Caco-2 (cell line): Measurements from ENCODE around the gene P2RY2. TPM values are rescaled to one million over a fixed set of nuclear protein-coding genes. Genes with fewer than 3 reads are reported as not detected.

Source experiments
- BruUV-seq: library from RNA; stranded (reverse); fragments of 400-500 nt; replicated peaks from 2 replicates; lab custom pipeline; 2021; lab: Mats Ljungman, UMichigan
- CTCF ChIA-PET: fragments of 300-600 bp; sonication (Branson Sonifier 250); formaldehyde crosslinking; loops from one replicate; lab custom pipeline; 2022; ENCODE audit warnings: antibody characterized with exemption; lab: Charles Lee
- POLR2A ChIA-PET: fragments of 300-600 bp; sonication (Branson Sonifier 250); formaldehyde crosslinking; loops from one replicate; lab custom pipeline; 2022; ENCODE audit warnings: antibody characterized with exemption; lab: Charles Lee
- DNase-seq, 2 experiments: peaks; one replicate each; pipeline versions ENCODE4 v3.0.0 to v3.0.0-alpha.2; 2020 to 2022
- H3K27me3 ChIP-seq: replicated peaks from 2 replicates; pipeline ENCODE4 v1.6.0; 2011; ENCODE audit warnings: low read length; ENCODE audit not compliant: control insufficient read depth, insufficient read depth
- H3K36me3 ChIP-seq: 2 replicates; pipeline ENCODE4 v1.5.1; 2011; ENCODE audit warnings: low read length; ENCODE audit not compliant: control insufficient read depth, insufficient read depth
- H3K4me1 ChIP-seq: fragments of 250-450 bp; sonication (Bioruptor Pico); 2 replicates; pipeline ENCODE4 v1.5.1; 2020; ENCODE audit warnings: mild to moderate bottlenecking
- H3K4me3 ChIP-seq: 2 replicates; pipeline ENCODE4 v1.5.1; 2011; ENCODE audit warnings: low read depth, mild to moderate bottlenecking, control low read depth, low read length
- H3K9me3 ChIP-seq: fragments of 250-450 bp; sonication (Bioruptor Pico); 2 replicates; pipeline ENCODE4 v1.5.1; 2020; ENCODE audit warnings: mild to moderate bottlenecking, moderate library complexity
- H3K27ac Mint-ChIP-seq: one replicate; pipeline ENCODE4 v1.8.0; 2022; ENCODE audit warnings: mixed read lengths; ENCODE audit not compliant: unreplicated experiment
- H3K27me3 Mint-ChIP-seq: one replicate; pipeline ENCODE4 v1.8.0; 2022; ENCODE audit warnings: mixed read lengths; ENCODE audit not compliant: insufficient read depth, unreplicated experiment
- H3K36me3 Mint-ChIP-seq: one replicate; pipeline ENCODE4 v1.8.0; 2022; ENCODE audit warnings: mild to moderate bottlenecking, mixed read lengths; ENCODE audit not compliant: insufficient read depth, unreplicated experiment
- H3K4me1 Mint-ChIP-seq: one replicate; pipeline ENCODE4 v1.8.0; 2022; ENCODE audit warnings: low read depth, mixed read lengths; ENCODE audit not compliant: unreplicated experiment
- H3K4me3 Mint-ChIP-seq: one replicate; pipeline ENCODE4 v1.8.0; 2022; ENCODE audit warnings: mild to moderate bottlenecking, moderate library complexity, mixed read lengths; ENCODE audit not compliant: unreplicated experiment
- H3K9me3 Mint-ChIP-seq: one replicate; pipeline ENCODE4 v1.8.0; 2022; ENCODE audit warnings: mixed read lengths; ENCODE audit not compliant: unreplicated experiment
- CTCF ChIP-seq, 2 experiments: fragments of 200-600 bp in 1 of 2; IDR thresholded peaks; 1 replicate in 1 of 2; 2 replicates in 1 of 2; pipeline versions ENCODE4 v1.5.1 to v1.8.0; 2011 to 2022; ENCODE audit warnings: antibody characterized with exemption in 1 of 2, control low read depth in 1 of 2, inconsistent platforms in 1 of 2, low read depth in 1 of 2, low read length in 1 of 2, mild to moderate bottlenecking in 1 of 2, moderate library complexity in 1 of 2; ENCODE audit not compliant: insufficient read depth in 1 of 2, severe bottlenecking in 1 of 2, unreplicated experiment in 1 of 2
- intact Hi-C: fragments of 100-400 bp; cut with micrococcal nuclease; formaldehyde crosslinking; loops from one replicate; pipeline ENCODE4 v1.10.0; 2022; ENCODE audit not compliant: unreplicated experiment
- total RNA-seq: library from RNA; stranded (reverse); gene quantifications from 2 replicates; pipeline ENCODE4 v1.2.3, GENCODE V29; 2022

P2RY2 gene
- total RNA-seq, 1 experiment from 2014 or later = 10.4 TPM

DNA sequence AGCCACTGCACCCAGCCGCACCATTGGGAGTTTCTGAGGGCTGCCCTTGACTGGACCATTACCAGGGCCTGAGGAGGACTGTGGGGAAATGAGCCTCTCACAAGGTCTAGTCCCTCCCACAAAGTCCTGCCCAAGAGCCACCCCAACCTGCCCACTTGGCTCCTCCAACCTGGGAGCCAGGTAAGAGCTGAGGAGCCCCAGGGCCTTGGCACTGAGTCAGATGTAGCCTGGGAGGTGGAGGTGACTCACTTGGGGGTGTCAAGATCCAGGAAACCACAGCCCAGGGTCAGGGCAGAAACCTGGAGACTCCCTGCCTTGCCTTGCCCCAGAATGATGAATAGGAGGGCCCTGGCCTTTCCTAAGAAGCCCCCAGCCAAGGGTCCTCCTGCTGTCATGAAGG, 25.8 kb upstream of the P2RY2 start:
- H3K27ac Mint-ChIP-seq = no peak overlapping the region
- no peaks in the 10 kb centered on the region for H3K9me3 ChIP-seq
- H3K36me3 Mint-ChIP-seq = no peaks in the 10 kb centered on the region
- H3K4me3 ChIP-seq = no peak overlapping the region
- no peaks in the 10 kb centered on the region for H3K36me3 ChIP-seq
- H3K27me3 ChIP-seq = no peaks in the 10 kb centered on the region
- H3K4me1 ChIP-seq = peaks cover 63% of the 10 kb centered on the region
- peaks cover 57% of the 10 kb centered on the region for H3K4me1 Mint-ChIP-seq
- no peaks in the 10 kb centered on the region for H3K9me3 Mint-ChIP-seq
- BruUV-seq = no TSS peak
- ChIA-PET POLR2A (no interaction called here), CTCF (no interaction called here)
- no peaks in the 10 kb centered on the region for H3K27me3 Mint-ChIP-seq
- DNase-seq = peak in 1 of 2 experiments; percentile 38
- no peak overlapping the region for H3K4me3 Mint-ChIP-seq
- intact Hi-C loops = no loop called here
- TF ChIP-seq CTCF (IDR thresholded peaks at IDR 0.05; ENCODE audit: insufficient read depth in 1 of 2, low read depth in 1 of 2, low read length in 1 of 2, severe bottlenecking in 1 of 2, unreplicated experiment in 1 of 2) = no peak

- TF ChIP-seq CTCF (IDR thresholded peaks at IDR 0.05; ENCODE audit: insufficient read depth in 1 of 2, low read depth in 1 of 2, low read length in 1 of 2, severe bottlenecking in 1 of 2, unreplicated experiment in 1 of 2) = no peak
- DNase-seq = peak in 1 of 2 experiments; percentile 36
- H3K36me3 Mint-ChIP-seq = peaks cover 2% of the 10 kb centered on the region
- H3K4me1 Mint-ChIP-seq = peaks cover 60% of the 10 kb centered on the region
- peak overlapping the region; percentile 30 for H3K27ac Mint-ChIP-seq
- Histone ChIP-seq H3K9me3 (no peaks in the 10 kb centered on the region), H3K4me3 (no peak overlapping the region), H3K36me3 (no peaks in the 10 kb centered on the region), H3K4me1 (peaks cover 69% of the 10 kb centered on the region), H3K27me3 (no peaks in the 10 kb centered on the region)
- peak overlapping the region; percentile 29 for H3K4me3 Mint-ChIP-seq
- ChIA-PET POLR2A (no interaction called here), CTCF (interaction anchor here (0.8 to 3.0 kb wide), 7 partner anchors 33 to 96 kb away, joined by 3 to 17 read pairs (median 3); partner anchors contain the start of gene P2RY6)
- no peaks in the 10 kb centered on the region for H3K27me3 Mint-ChIP-seq
- intact Hi-C loops = loop anchor here (1.0 kb wide), 3 partner anchors 12 to 35 kb away; partner anchors contain the start of gene P2RY2
- no TSS peak for BruUV-seq
- H3K9me3 Mint-ChIP-seq = no peaks in the 10 kb centered on the region
Observed at GRCh38 chr11:73193251-73194033, 24.6 kb upstream of the P2RY2 start.

GRCh38 chr11:73194034-73194507, 24.0 kb upstream of the P2RY2 start:
- peaks cover 74% of the 10 kb centered on the region for H3K4me1 ChIP-seq
- intact Hi-C loops = loop anchor here (1.0 kb wide), 3 partner anchors 11 to 34 kb away; partner anchors contain the start of gene P2RY2
- no peaks in the 10 kb centered on the region for H3K27me3 ChIP-seq
- H3K9me3 ChIP-seq = no peaks in the 10 kb centered on the region
- peak overlapping the region; percentile 30 for H3K27ac Mint-ChIP-seq
- H3K4me3 ChIP-seq = no peak overlapping the region
- peak in 1 of 2 experiments; percentile 63 for DNase-seq
- peaks cover 7% of the 10 kb centered on the region for H3K36me3 Mint-ChIP-seq
- no peaks in the 10 kb centered on the region for H3K36me3 ChIP-seq
- no peaks in the 10 kb centered on the region for H3K9me3 Mint-ChIP-seq
- CTCF ChIA-PET = interaction anchor here (0.6 to 3.0 kb wide), 10 partner anchors 8 to 96 kb away, joined by 3 to 17 read pairs (median 4); partner anchors contain the start of gene P2RY6
- POLR2A ChIA-PET = interaction anchor here (0.5 to 0.6 kb wide), 3 partner anchors 9 to 394 kb away, joined by 3 to 4 read pairs (median 4); no protein-coding TSS in a partner anchor
- TF ChIP-seq CTCF (IDR thresholded peaks at IDR 0.05; ENCODE audit: insufficient read depth in 1 of 2, low read depth in 1 of 2, low read length in 1 of 2, severe bottlenecking in 1 of 2, unreplicated experiment in 1 of 2) = no peak
- peak overlapping the region; percentile 29 for H3K4me3 Mint-ChIP-seq
- no peaks in the 10 kb centered on the region for H3K27me3 Mint-ChIP-seq
- no TSS peak for BruUV-seq
- peaks cover 64% of the 10 kb centered on the region for H3K4me1 Mint-ChIP-seq
